GM12864 (cell line): ENCODE data around the gene TMEM219.

Experiments
- DNase-seq: peaks from one replicate; pipeline ENCODE4 v3.0.0-alpha.2; 2011; ENCODE audit warnings: low read depth
- H3K4me3 ChIP-seq: 2 replicates; pipeline ENCODE4 v1.5.1; 2011; ENCODE audit warnings: mild to moderate bottlenecking, low read depth, low read length, control low read depth
- CTCF ChIP-seq: IDR thresholded peaks from 2 replicates; pipeline ENCODE4 v1.5.1; 2011; ENCODE audit warnings: low read depth, mild to moderate bottlenecking, moderate library complexity, low read length, control low read depth, inconsistent platforms; ENCODE audit errors: missing control alignments

TMEM219 gene

GRCh38 chr16:29961479-29962343 lies at the start of gene TMEM219:
Gene TMEM219, plus strand, starts transcription at chr16:29962079. Its CDS starts 1,065 bp downstream, at chr16:29963144.
- peak within 1 kb of the TSS; percentile 78 for H3K4me3 ChIP-seq
- peak; percentile 50 for DNase-seq
- peak; percentile 47 for TF ChIP-seq CTCF

- no peak overlapping the region for H3K4me3 ChIP-seq
- DNase-seq, result no peak
- no peak for TF ChIP-seq CTCF
Measured at GRCh38 chr16:29912087-29912486, 49.8 kb upstream of the TMEM219 start.

- no peak for TF ChIP-seq CTCF
- H3K4me3 ChIP-seq, result no peak overlapping the region
- no peak for DNase-seq
Measured at GRCh38 chr16:29913514-29913913, 48.4 kb upstream of the TMEM219 start.

DNA sequence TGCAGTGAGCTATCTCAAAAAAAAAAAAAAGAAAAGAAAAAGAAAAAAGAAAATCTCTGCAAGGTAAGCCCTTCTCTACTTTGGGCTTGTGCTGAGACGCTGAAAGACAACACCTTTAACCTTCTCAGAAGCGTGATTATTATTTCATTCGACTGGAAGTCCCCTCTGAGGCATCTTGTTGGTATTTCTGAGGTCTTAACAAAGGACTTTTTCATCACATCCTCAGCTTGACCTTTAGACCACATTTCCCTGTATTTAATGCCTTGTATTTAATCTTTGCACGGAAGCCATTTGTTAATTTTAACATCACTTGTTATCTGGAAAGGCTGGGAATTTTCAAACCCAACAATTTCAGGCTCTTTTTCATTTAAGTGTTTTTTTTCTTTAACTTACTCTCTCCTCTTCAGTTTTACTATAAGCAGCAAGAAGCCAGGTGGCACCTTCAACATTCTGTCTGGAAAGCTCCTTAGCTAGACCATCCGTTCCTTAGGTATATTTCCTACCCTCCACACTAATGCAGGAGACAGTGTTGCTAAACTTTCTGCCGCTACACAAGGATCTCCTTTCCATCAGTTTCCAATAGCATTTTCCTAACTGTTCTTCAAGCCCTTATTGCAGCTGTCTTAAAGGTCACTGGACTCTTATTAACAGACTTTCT lies 46.2 kb upstream of the TMEM219 start:
- no peak overlapping the region for H3K4me3 ChIP-seq
- no peak for TF ChIP-seq CTCF
- DNase-seq, result no peak

DNA sequence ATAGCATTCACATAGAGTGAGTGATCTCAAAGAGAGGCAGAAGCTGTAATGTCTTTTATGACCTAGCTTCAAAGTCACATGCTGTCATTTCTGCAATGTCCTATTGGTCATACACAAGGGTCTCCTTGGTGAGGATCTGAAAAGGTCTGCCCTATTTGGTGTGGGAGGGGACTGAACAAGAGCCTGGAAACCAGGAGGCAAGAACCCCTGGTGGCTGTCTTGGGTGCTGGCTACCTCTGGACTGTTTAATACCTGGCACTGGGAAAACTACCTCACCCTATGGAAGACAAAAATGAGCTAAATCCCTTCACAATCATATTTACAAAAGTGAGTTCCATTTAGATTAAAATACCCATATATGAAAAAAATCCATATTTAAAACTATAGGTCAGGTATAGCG lies 44.9 kb upstream of the TMEM219 start:
- no peak for DNase-seq
- no peak for TF ChIP-seq CTCF
- no peak overlapping the region for H3K4me3 ChIP-seq

- H3K4me3 ChIP-seq, result no peak overlapping the region
- no peak for TF ChIP-seq CTCF
- DNase-seq, result no peak
Measured at GRCh38 chr16:29920288-29921033, 41.4 kb upstream of the TMEM219 start.
